Heart right ventricle (tissue), 16 donors: ENCODE data around the gene KRT81. TPM values are rescaled to one million over a fixed set of nuclear protein-coding genes. Genes with fewer than 3 reads are reported as not detected.
A peak's percentile ranks its signal among the peaks of the same experiment; 100 is the strongest.

Source experiments
- ATAC-seq, 8 donors: fragments of 200-7000 bp; cut with Tn5 transposase; one replicate each; pipeline ENCODE4 v1.9.1; 2020; ENCODE audit warnings: mild to moderate bottlenecking in 8 of 8, moderate library complexity in 8 of 8, moderate number of reproducible peaks in 1 of 8
- DNase-seq, 2 donors: peaks; one replicate each; pipeline ENCODE4 v3.0.0-alpha.2; 2020
- H3K27ac ChIP-seq, 10 donors: fragments of 200-600 bp; sonication (generic) in 2 of 10; one replicate each; pipeline versions ENCODE4 v1.5.0 to v1.8.0; 2020 to 2022; ENCODE audit warnings: mild to moderate bottlenecking in 3 of 10
- H3K27me3 ChIP-seq, 7 donors: fragments of 200-600 bp; one replicate each; pipeline ENCODE4 v1.8.0; 2021 to 2022; ENCODE audit warnings: mild to moderate bottlenecking in 2 of 7
- H3K36me3 ChIP-seq, 9 donors: fragments of 200-600 bp; sonication (generic) in 1 of 9; one replicate each; pipeline versions ENCODE4 v1.5.0 to v1.8.0; 2020 to 2022; ENCODE audit warnings: mild to moderate bottlenecking in 2 of 9
- H3K4me1 ChIP-seq, 9 donors: fragments of 200-600 bp; sonication (generic) in 1 of 9; one replicate each; pipeline versions ENCODE4 v1.5.0 to v1.8.0; 2020 to 2022; ENCODE audit warnings: mild to moderate bottlenecking in 4 of 9
- H3K4me3 ChIP-seq, 10 donors: fragments of 200-600 bp; sonication (generic) in 2 of 10; one replicate each; pipeline versions ENCODE4 v1.5.0 to v1.8.0; 2020 to 2022; ENCODE audit warnings: mild to moderate bottlenecking in 7 of 10, moderate library complexity in 2 of 10
- H3K9me3 ChIP-seq, 11 donors: fragments of 200-600 bp in 10 of 11; sonication (generic) in 2 of 11; one replicate each; pipeline versions ENCODE4 v1.5.0 to v1.8.0; 2013 to 2022; ENCODE audit warnings: mild to moderate bottlenecking in 2 of 11, control low read depth in 1 of 11, moderate library complexity in 1 of 11
- WGBS, 2 donors: extraction: QIAGEN DNeasy Blood & Tissue Kit; methylation state at CpG; one replicate each; pipeline ENCODE4 v1.1.7; 2013; ENCODE audit warnings: inconsistent platforms in 1 of 2; 5-methylcytosine and 5-hydroxymethylcytosine counted together
- intact Hi-C, 10 donors: fragments of 100-400 bp; cut with DNase I; formaldehyde crosslinking; loops; one replicate each; pipeline versions ENCODE4 v1.11.1 to v1.14.2; 2022
- polyA plus RNA-seq, 2 donors: library from polyadenylated mRNA; stranded (reverse); fragments of 200-250 nt; gene quantifications; one replicate each; pipeline ENCODE4 v1.2.3, GENCODE V29; 2013
- total RNA-seq, 10 donors: library from RNA; stranded (reverse); fragmentation: NEBNext Ultra II Directional in 3 of 10; extraction: Animal tissue kit (Norgen Biotek cat#: 25700) in 3 of 10; gene quantifications; one replicate each; pipeline versions ENCODE4 v1.2.1 to v1.2.4, GENCODE V29; 2021 to 2023
- TF ChIP-seq, protein P1 (sequence below), 9 donors: fragments of 200-600 bp; sonication (generic) in 2 of 9; IDR thresholded peaks; one replicate each; pipeline versions ENCODE4 v1.5.0 to v1.8.0; 2021 to 2022; ENCODE audit warnings: antibody characterized with exemption in 9 of 9, mild to moderate bottlenecking in 5 of 9, moderate library complexity in 1 of 9
- donor health status: Arrhythmogenic right ventricular cardiomyopathy.
- donor health status: ischemic (EF 13 %, LVEDD 7.1; RV severe dilation, severe dysfunction).
- donor health status: healthy with polysubstance abuse.
- donor health status: DM: no; HTN: yes; CAD: no.
- donor health status: DM: no; HTN: no; CAD: no.
- donor health status: ischemic (EF 25% LVEDD 6.9; RV normal size, moderate dysfunction).
- donor health status: ischemic (EF 25% LVEDD 5.7; RV mildly dilated, moderate dysfunction).
- donor health status: healthy.
- donor health status: DM: yes; HTN: yes; CAD: no.
- donor health status: Ischemic cardiomyopathy.
- donor health status: ischemic (EF 35%, LVEDD 5.7; RV mildly dilated, moderate dysfunction).
- donor health status: nonischemic (EF 11% LVEDD 7.7; RV severe dilation, severe dysfunction).
- donor health status: DM: yes; HTN: yes; CAD: no.
- donor health status: PGD.
- donor health status: ischemic (EF 29% LVEDD 5.4; RV normal size, mild dysfunction).
- donor health status: nonischemic (EF 23%, LVEDD 6.1; RV moderate dilation, normal function).

Gene KRT81
- total and polyA plus RNA-seq, 12 donors, result not detected

DNA sequence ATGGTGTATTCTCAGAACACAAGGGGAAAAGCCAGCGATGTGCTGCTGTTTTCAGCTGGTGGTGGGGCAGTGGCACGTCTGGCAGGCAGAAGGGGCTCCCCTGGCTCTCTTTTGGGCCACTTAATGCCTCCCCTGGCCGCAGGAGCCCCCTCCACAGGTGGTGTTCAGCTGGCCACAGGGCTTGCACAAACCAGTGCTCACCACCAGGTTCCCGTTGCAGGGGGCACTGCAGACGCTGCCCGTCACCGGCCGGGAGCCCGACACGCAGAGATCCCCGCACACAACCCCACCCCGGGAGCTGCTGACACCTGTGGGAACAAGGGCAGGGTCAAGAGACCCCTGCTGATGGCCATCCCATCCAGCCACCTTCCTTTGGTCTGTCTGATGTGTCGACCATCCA is 23.2 kb upstream of the KRT81 start:
- TF ChIP-seq, protein P1, sequence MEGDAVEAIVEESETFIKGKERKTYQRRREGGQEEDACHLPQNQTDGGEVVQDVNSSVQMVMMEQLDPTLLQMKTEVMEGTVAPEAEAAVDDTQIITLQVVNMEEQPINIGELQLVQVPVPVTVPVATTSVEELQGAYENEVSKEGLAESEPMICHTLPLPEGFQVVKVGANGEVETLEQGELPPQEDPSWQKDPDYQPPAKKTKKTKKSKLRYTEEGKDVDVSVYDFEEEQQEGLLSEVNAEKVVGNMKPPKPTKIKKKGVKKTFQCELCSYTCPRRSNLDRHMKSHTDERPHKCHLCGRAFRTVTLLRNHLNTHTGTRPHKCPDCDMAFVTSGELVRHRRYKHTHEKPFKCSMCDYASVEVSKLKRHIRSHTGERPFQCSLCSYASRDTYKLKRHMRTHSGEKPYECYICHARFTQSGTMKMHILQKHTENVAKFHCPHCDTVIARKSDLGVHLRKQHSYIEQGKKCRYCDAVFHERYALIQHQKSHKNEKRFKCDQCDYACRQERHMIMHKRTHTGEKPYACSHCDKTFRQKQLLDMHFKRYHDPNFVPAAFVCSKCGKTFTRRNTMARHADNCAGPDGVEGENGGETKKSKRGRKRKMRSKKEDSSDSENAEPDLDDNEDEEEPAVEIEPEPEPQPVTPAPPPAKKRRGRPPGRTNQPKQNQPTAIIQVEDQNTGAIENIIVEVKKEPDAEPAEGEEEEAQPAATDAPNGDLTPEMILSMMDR (IDR thresholded peaks at IDR 0.05), result no peak
- Histone ChIP-seq H3K4me3 (no peak overlapping the region), H3K27me3 (peaks cover 0 to 61% (median 40%) of the 10 kb centered on the region in 7 donors), H3K9me3 (no peaks in the 10 kb centered on the region), H3K27ac (no peak overlapping the region), H3K36me3 (no peaks in the 10 kb centered on the region), H3K4me1 (peaks cover 0 to 5% (median 0%) of the 10 kb centered on the region in 9 donors)
- DNase-seq (no peak), ATAC-seq (no peak)
- 76 to 82% methylated on average over 13 of the region's 13 CpGs for WGBS, 2 donors
- intact Hi-C loops, result no loop called here

DNA sequence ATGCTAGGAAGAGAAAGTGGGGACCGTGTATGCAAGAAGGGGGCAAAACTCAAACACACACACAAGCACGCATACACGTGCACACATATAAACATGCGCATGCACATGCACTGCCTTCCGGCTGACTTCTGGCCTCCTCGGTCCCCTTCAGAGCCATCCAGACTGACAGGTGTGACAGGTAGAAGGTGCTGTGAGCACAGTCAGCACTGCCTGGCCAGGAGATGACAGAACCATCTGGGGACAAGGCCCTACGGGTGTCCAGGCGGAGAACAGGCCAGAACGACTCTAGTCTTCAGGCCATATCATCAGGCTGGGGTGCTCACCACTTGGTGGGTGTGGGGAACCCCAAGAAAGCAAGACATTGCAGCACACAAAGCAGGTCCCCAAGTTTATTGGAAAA is 22.6 kb upstream of the KRT81 start:
- Histone ChIP-seq H3K27me3 (peaks cover 0 to 61% (median 40%) of the 10 kb centered on the region in 7 donors), H3K4me3 (no peak overlapping the region), H3K36me3 (no peaks in the 10 kb centered on the region), H3K27ac (no peak overlapping the region), H3K4me1 (peaks cover 0 to 6% (median 0%) of the 10 kb centered on the region in 9 donors), H3K9me3 (no peaks in the 10 kb centered on the region)
- DNase-seq, result no peak
- 78 to 88% methylated on average over 9 of the region's 9 CpGs for WGBS, 2 donors
- no peak for ATAC-seq
- intact Hi-C loops, result no loop called here
- TF ChIP-seq, protein P1 (IDR thresholded peaks at IDR 0.05), result no peak

DNA sequence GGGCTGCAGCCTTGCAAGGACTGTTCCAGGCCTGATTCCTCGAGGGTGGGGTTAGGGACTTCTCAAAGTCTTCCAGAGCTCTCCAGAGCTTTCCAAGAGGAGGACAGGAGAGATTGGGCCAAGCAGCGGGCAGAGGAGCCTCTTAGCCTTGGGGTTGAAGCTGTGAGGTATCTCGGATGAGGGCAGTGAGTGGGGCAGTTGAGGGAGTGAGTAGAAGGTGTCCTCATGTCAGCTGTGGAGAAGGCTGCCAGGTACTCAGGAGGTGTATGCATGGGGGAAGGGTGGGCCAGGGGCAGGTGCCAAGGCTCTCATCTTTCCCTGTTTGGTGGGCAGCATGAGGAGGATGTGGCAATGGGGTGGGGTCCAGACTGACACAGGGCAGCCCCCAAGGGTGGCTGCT is 22.1 kb upstream of the KRT81 start:
- intact Hi-C loops, result no loop called here
- Histone ChIP-seq H3K27ac (no peak overlapping the region), H3K9me3 (no peaks in the 10 kb centered on the region), H3K4me1 (peaks cover 0 to 10% (median 3%) of the 10 kb centered on the region in 9 donors), H3K27me3 (peaks cover 0 to 61% (median 40%) of the 10 kb centered on the region in 7 donors), H3K4me3 (no peak overlapping the region), H3K36me3 (no peaks in the 10 kb centered on the region)
- TF ChIP-seq, protein P1 (IDR thresholded peaks at IDR 0.05), result no peak
- peak in 1 of 8 donors; percentile 15 for ATAC-seq
- 68 to 73% methylated on average over 3 of the region's 3 CpGs for WGBS, 2 donors
- DNase-seq, result no peak

DNA sequence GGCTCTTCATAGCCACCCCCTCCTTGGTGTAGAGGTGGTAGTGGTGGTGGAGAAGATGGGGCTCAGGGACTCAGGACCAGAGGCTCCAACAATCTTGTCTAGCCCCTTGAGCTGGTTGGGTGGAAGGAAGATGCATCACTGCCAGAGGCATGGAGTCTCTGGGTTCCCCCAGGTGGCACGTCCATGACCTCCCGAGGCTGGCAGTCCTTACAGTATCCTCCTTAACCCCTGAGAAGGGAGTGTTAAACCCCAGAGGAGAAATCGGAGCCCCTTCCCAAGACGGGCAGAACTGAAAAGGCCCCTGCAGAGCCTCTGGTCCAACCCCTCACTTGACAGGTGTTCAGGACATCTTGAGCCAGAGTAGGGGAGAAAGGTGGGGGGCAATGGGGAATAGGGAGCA is 20.8 kb upstream of the KRT81 start:
- Histone ChIP-seq H3K4me3 (no peak overlapping the region), H3K9me3 (no peaks in the 10 kb centered on the region), H3K27me3 (peaks cover 0 to 65% (median 50%) of the 10 kb centered on the region in 7 donors), H3K36me3 (no peaks in the 10 kb centered on the region), H3K27ac (no peak overlapping the region), H3K4me1 (peaks cover 0 to 15% (median 7%) of the 10 kb centered on the region in 9 donors)
- TF ChIP-seq, protein P1 (IDR thresholded peaks at IDR 0.05), result no peak
- DNase-seq, result no peak
- intact Hi-C loops, result no loop called here
- 65 to 75% methylated on average over 4 of the region's 4 CpGs for WGBS, 2 donors
- ATAC-seq, result no peak
